Endodermal cell (in vitro differentiated cells): Measurements from ENCODE around the gene NKAIN1. TPM values are rescaled to one million over a fixed set of nuclear protein-coding genes. Genes with fewer than 3 reads are reported as not detected.
A peak's percentile ranks its signal among the peaks of the same experiment; 100 is the strongest.
"Not testable (repeated sequence)": the region's sequence is repeated elsewhere in the genome, so short reads cannot be mapped to it uniquely, and the experiment has no call there.

Source experiments
- DNase-seq: peaks from one replicate; pipeline ENCODE4 v3.0.0-alpha.2; 2017
- H3K27ac ChIP-seq: 2 replicates; pipeline ENCODE4 v1.5.1; 2013; ENCODE audit warnings: mild to moderate bottlenecking, low read depth, low read length, moderate library complexity
- H3K27me3 ChIP-seq: 2 replicates; pipeline ENCODE4 v1.6.1; 2013; ENCODE audit warnings: mild to moderate bottlenecking, low read length, moderate library complexity; ENCODE audit not compliant: insufficient read depth, control insufficient read depth, poor library complexity, severe bottlenecking
- H3K36me3 ChIP-seq: 2 replicates; pipeline ENCODE4 v1.7.0; 2013; ENCODE audit warnings: mild to moderate bottlenecking, low read length, moderate library complexity; ENCODE audit not compliant: control insufficient read depth, insufficient read depth
- H3K4me1 ChIP-seq: one replicate; pipeline ENCODE4 v1.7.0; 2013; ENCODE audit warnings: low read length; ENCODE audit not compliant: control insufficient read depth, insufficient read depth
- H3K4me3 ChIP-seq: 2 replicates; pipeline ENCODE4 v1.5.1; 2013; ENCODE audit warnings: mild to moderate bottlenecking, low read length, moderate library complexity
- H3K9ac ChIP-seq: 2 replicates; pipeline ENCODE4 v1.6.1; 2013; ENCODE audit warnings: mild to moderate bottlenecking, low read length, moderate library complexity; ENCODE audit not compliant: poor library complexity, severe bottlenecking; ENCODE audit errors: extremely low read depth
- H3K9me3 ChIP-seq: 2 replicates; pipeline ENCODE4 v1.6.1; 2013; ENCODE audit warnings: mild to moderate bottlenecking, low read length, moderate library complexity; ENCODE audit not compliant: control insufficient read depth
- H3K27ac Mint-ChIP-seq: 2 replicates; pipeline ENCODE4 v1.8.0; 2020; ENCODE audit warnings: mixed read lengths
- H3K27me3 Mint-ChIP-seq: 2 replicates; pipeline ENCODE4 v1.8.0; 2021; ENCODE audit warnings: mild to moderate bottlenecking, mixed read lengths; ENCODE audit not compliant: insufficient read depth
- H3K36me3 Mint-ChIP-seq: 2 replicates; pipeline ENCODE4 v1.8.0; 2020; ENCODE audit warnings: low read depth, mixed read lengths
- H3K4me1 Mint-ChIP-seq: 2 replicates; pipeline ENCODE4 v1.8.0; 2020; ENCODE audit warnings: mixed read lengths
- H3K4me3 Mint-ChIP-seq: 2 replicates; pipeline ENCODE4 v1.8.0; 2020; ENCODE audit warnings: mild to moderate bottlenecking, moderate library complexity, mixed read lengths
- H3K9me3 Mint-ChIP-seq: 2 replicates; pipeline ENCODE4 v1.8.0; 2020; ENCODE audit warnings: mild to moderate bottlenecking, mixed read lengths
- WGBS, 2 experiments: methylation state at CpG; one replicate each; pipeline versions ENCODE4 v1.1.5 to v1.1.7; 2013; ENCODE audit warnings: missing lambda C conversion rate in 2 of 2, mixed read lengths in 1 of 2; ENCODE audit not compliant: insufficient coverage in 1 of 2, insufficient read length in 1 of 2; 5-methylcytosine and 5-hydroxymethylcytosine counted together
- long read RNA-seq, 4 experiments: library from polyadenylated mRNA in 2 of 4; library from RNA in 1 of 4; library from capped mRNA in 1 of 4; stranded (forward) in 3 of 4; unstranded in 1 of 4; transcript quantifications; one replicate each; pipeline ENCODE4 v2.0.0, GENCODE V29; 2020 to 2021; ENCODE audit warnings: inconsistent platforms in 1 of 4
- polyA plus RNA-seq, 2 experiments: library from polyadenylated mRNA; stranded (reverse); fragments of 50-300 nt; gene quantifications; one replicate each; pipeline ENCODE4 v1.2.3, GENCODE V29; 2013
- total RNA-seq, 2 donors: library from RNA; stranded (reverse); fragmentation: NEBNext Ultra II Directional in 1 of 2; extraction: Animal tissue kit (Norgen Biotek cat#: 25700) in 1 of 2; gene quantifications; 2 replicates in 1 of 2; 3 replicates in 1 of 2; pipeline ENCODE4 v1.2.1, GENCODE V29; 2021
- TF ChIP-seq, protein P1 (sequence below): fragments of 200-600 bp; sonication (generic); conservative IDR thresholded peaks from 2 replicates; pipeline ENCODE4 v1.5.0; 2021; ENCODE audit warnings: antibody characterized with exemption, mild to moderate bottlenecking

The NKAIN1 gene
- total RNA-seq = 10 to 100 TPM in 1 of 2 donors, 1 to 10 TPM in 1; 7.0 to 13.2 TPM
- polyA plus RNA-seq (2013, experiment 1 of 2) = 74.2 TPM
- polyA plus RNA-seq (2013, experiment 2 of 2) = 73.3 TPM
- long read RNA-seq, experiment 1, partial matches to known transcripts = 1 of 10 reads
- long read RNA-seq, experiment 1, other reads (novel, unspliced or antisense) = 5 of 10 reads
- long read RNA-seq, experiment 2, transcript NKAIN1-201 (7 exons, 2,589 nt) = major isoform, 17 of 21 reads
- long read RNA-seq, experiment 2, partial matches to known transcripts = 2 of 21 reads
- long read RNA-seq, experiment 2, other reads (novel, unspliced or antisense) = 2 of 21 reads
- long read RNA-seq, experiment 3, partial matches to known transcripts = 0 of 4 reads
- long read RNA-seq, experiment 3, other reads (novel, unspliced or antisense) = 4 of 4 reads
- long read RNA-seq, experiment 4 = 0 reads

DNA sequence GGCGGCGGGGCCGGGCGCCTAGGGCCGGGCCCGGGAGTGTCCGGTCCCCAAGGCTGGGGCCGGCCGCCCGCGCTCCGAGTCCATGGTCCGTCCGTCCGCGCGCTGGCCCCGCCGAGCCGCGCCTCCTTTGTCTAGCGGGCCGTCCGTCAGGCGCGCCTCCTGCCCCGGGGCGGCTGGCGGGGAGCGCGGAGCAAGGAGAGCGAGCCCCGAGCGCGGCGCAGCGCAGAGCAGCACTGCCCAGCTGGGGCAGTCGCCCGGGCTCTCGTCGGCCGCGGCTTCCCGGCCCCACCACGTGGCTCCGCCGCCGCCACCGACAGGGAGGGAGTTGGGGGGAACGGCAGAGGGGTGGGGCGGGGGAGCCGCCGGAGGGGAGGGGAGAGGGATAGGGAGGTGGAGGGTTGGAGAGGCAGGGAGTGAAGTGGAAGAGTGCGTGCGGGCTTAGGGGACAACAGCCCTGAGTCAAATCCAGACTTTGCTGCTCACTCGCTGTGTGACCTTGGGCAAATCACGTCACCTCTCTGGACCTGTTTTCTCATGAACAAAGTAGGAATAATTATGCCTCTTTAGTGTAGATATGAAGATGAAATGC is at the start of gene NKAIN1:
Gene NKAIN1 (minus strand): TSS at position 235 of the 589 bp plus-strand sequence. CDS start 340 bp downstream, outside the sequence.
- Histone ChIP-seq H3K4me3 (peak within 1 kb of the TSS; percentile 80), H3K27me3 (peaks cover 26% of the 10 kb centered on the region), H3K9ac (peak within 1 kb of the TSS; percentile 8), H3K4me1 (peaks cover 5% of the 10 kb centered on the region), H3K27ac (peak within 1 kb of the TSS; percentile 62), H3K36me3 (no peaks in the 10 kb centered on the region), H3K9me3 (no peaks in the 10 kb centered on the region)
- peak within 1 kb of the TSS; percentile 39 for H3K27ac Mint-ChIP-seq
- peak within 1 kb of the TSS; percentile 71 for H3K4me3 Mint-ChIP-seq
- peaks cover 13% of the 10 kb centered on the region for H3K4me1 Mint-ChIP-seq
- H3K36me3 Mint-ChIP-seq = no peaks in the 10 kb centered on the region
- peak; percentile 86 for DNase-seq
- peaks cover 51% of the 10 kb centered on the region for H3K27me3 Mint-ChIP-seq
- 2% methylated on average over 27 to 47 of the region's 57 CpGs for WGBS, 2 experiments
- no peaks in the 10 kb centered on the region for H3K9me3 Mint-ChIP-seq
- TF ChIP-seq, protein P1, sequence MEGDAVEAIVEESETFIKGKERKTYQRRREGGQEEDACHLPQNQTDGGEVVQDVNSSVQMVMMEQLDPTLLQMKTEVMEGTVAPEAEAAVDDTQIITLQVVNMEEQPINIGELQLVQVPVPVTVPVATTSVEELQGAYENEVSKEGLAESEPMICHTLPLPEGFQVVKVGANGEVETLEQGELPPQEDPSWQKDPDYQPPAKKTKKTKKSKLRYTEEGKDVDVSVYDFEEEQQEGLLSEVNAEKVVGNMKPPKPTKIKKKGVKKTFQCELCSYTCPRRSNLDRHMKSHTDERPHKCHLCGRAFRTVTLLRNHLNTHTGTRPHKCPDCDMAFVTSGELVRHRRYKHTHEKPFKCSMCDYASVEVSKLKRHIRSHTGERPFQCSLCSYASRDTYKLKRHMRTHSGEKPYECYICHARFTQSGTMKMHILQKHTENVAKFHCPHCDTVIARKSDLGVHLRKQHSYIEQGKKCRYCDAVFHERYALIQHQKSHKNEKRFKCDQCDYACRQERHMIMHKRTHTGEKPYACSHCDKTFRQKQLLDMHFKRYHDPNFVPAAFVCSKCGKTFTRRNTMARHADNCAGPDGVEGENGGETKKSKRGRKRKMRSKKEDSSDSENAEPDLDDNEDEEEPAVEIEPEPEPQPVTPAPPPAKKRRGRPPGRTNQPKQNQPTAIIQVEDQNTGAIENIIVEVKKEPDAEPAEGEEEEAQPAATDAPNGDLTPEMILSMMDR = no peak

DNA sequence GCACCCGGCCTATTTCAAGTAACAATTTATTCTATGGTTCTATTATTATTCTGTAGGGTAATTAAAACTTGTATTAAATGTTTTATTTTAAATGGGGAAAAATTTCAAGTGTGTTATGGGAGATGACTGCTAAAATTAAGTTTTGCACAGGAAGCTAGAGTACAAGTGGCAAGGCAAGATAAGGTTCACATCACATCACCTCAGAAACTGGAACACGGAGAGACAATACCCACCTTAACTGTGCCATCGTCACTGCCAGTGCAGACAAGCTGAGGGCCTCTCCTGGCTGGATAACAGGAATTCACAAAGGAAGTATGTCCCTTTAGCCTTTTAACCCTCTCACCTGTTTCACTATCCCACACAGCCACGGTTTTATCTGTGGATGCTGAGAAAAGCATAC is 49.3 kb upstream of the NKAIN1 start:
- DNase-seq = no peak
- Mint-ChIP-seq H3K4me1 (no peaks in the 10 kb centered on the region), H3K27ac (no peak overlapping the region), H3K27me3 (no peaks in the 10 kb centered on the region), H3K9me3 (no peaks in the 10 kb centered on the region), H3K36me3 (peaks cover 84% of the 10 kb centered on the region), H3K4me3 (no peak overlapping the region)
- TF ChIP-seq, protein P1 = no peak
- 92 to 100% methylated on average over 2 of the region's 4 CpGs for WGBS, 2 experiments
- Histone ChIP-seq H3K4me3 (no peak overlapping the region), H3K27me3 (no peaks in the 10 kb centered on the region), H3K4me1 (no peaks in the 10 kb centered on the region), H3K9me3 (no peaks in the 10 kb centered on the region), H3K9ac (no peak overlapping the region), H3K36me3 (peaks cover 81% of the 10 kb centered on the region), H3K27ac (no peak overlapping the region)

DNA sequence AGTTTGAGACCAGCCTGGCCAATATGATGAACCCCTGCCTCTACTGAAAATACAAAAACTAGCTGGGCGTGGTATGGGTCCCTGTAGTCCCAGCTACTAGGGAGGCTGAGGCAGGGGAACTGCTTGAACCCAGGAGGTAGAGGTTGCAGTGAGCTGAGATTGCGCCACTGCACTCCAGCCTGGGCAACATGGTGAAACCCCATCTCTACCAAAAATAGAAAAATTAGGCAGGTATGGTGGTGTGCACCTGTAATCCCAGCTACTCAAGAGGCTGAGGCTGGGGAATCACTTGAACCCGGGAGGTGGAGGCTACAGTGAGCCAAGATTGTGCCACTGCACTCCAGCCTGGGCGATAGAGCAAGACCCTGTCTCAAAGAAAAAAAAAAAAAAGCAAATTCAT is 48.1 kb upstream of the NKAIN1 start:
- H3K36me3 ChIP-seq = peaks cover 81% of the 10 kb centered on the region
- H3K27me3 ChIP-seq, H3K4me3 ChIP-seq, H3K27ac ChIP-seq, H3K4me1 Mint-ChIP-seq, DNase-seq, H3K9me3 ChIP-seq, H3K4me1 ChIP-seq, H3K4me3 Mint-ChIP-seq, H3K9ac ChIP-seq, H3K27ac Mint-ChIP-seq, H3K9me3 Mint-ChIP-seq, H3K27me3 Mint-ChIP-seq: not testable (repeated sequence)
- 90 to 94% methylated on average over 2 to 4 of the region's 4 CpGs for WGBS, 2 experiments
- peaks cover 87% of the 10 kb centered on the region for H3K36me3 Mint-ChIP-seq

DNA sequence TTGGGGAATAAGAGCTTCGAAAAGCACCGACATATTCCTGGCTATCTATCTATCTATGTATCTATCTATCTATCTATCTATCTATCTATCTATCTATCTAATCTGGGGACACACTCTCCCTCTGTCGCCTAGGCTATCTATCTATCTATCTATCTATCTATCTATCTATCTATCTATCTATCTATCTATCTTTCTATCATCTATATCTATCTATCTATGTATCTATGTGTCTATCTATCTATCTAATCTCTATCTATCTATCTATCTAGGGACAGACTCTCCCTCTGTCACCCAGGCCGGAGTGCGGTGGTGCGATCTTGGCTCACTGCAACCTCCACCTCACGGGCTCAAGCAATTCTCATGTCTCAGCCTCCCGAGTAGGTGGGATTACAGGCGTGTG is 42.7 kb upstream of the NKAIN1 start:
- not testable (repeated sequence) for DNase-seq, H3K9me3 ChIP-seq, H3K27ac Mint-ChIP-seq, H3K27me3 Mint-ChIP-seq, H3K4me3 Mint-ChIP-seq, H3K9me3 Mint-ChIP-seq, H3K27ac ChIP-seq, H3K4me1 Mint-ChIP-seq, H3K4me1 ChIP-seq, H3K9ac ChIP-seq, H3K27me3 ChIP-seq, H3K4me3 ChIP-seq
- 91 to 98% methylated on average over 6 to 9 of the region's 9 CpGs for WGBS, 2 experiments
- H3K36me3 Mint-ChIP-seq = peaks cover 82% of the 10 kb centered on the region
- peaks cover 88% of the 10 kb centered on the region for H3K36me3 ChIP-seq
